DND-41 (cell line): ENCODE data around the gene ARHGEF16.

Experiments used
- CTCF ChIP-seq: IDR thresholded peaks from 2 replicates; pipeline ENCODE4 v1.5.1; 2012; ENCODE audit warnings: borderline replicate concordance, low read length, moderate library complexity, mild to moderate bottlenecking; ENCODE audit not compliant: poor library complexity, severe bottlenecking; ENCODE audit errors: extremely low read depth
- EZH2 ChIP-seq: IDR thresholded peaks from 3 replicates; pipeline ENCODE4 v1.6.1; 2012; ENCODE audit warnings: borderline replicate concordance, low read depth, mild to moderate bottlenecking, moderate library complexity, low read length, inconsistent platforms; ENCODE audit not compliant: severe bottlenecking

- TF ChIP-seq EZH2, result no peak
- TF ChIP-seq CTCF, result no peak
Observed at GRCh38 chr1:3429766-3430165, 24.7 kb upstream of the ARHGEF16 start.
